PC-9 (cell line): ENCODE data around the gene HPN. TPM values are rescaled to one million over a fixed set of nuclear protein-coding genes. Genes with fewer than 3 reads are reported as not detected.

Source experiments
- BruUV-seq: library from RNA; stranded (reverse); fragments of 400-500 nt; replicated peaks from 2 replicates; lab custom pipeline; 2021; lab: Mats Ljungman, UMichigan
- CTCF ChIA-PET: fragments of 300-600 bp; sonication (Branson Sonifier 250); formaldehyde crosslinking; loops from one replicate; lab custom pipeline; 2022; ENCODE audit warnings: antibody characterized with exemption; lab: Charles Lee
- POLR2A ChIA-PET: fragments of 300-600 bp; sonication (Branson Sonifier 250); formaldehyde crosslinking; loops from one replicate; lab custom pipeline; 2022; ENCODE audit warnings: antibody characterized with exemption; ENCODE audit not compliant: unreplicated experiment; lab: Charles Lee
- DNase-seq, 2 experiments: peaks; one replicate each; pipeline versions ENCODE4 v3.0.0 to v3.0.0-alpha.2; 2015 to 2022; ENCODE audit warnings: mixed read lengths in 1 of 2
- H2AFZ ChIP-seq: fragments of 200-600 bp; sonication (generic); 2 replicates; pipeline ENCODE4 v1.8.1; 2017; ENCODE audit warnings: antibody characterized with exemption
- H3F3A ChIP-seq: fragments of 200-600 bp; sonication (generic); 2 replicates; pipeline ENCODE4 v1.8.1; 2017; ENCODE audit warnings: antibody characterized with exemption, mild to moderate bottlenecking, low read depth; ENCODE audit not compliant: insufficient read depth
- H3K27ac ChIP-seq: fragments of 200-600 bp; sonication (generic); 2 replicates; pipeline ENCODE4 v1.6.1; 2016; ENCODE audit warnings: mixed run types
- H3K27me3 ChIP-seq: fragments of 200-600 bp; sonication (generic); 2 replicates; pipeline ENCODE4 v1.6.1; 2016; ENCODE audit warnings: low read depth, mixed run types; ENCODE audit not compliant: insufficient read depth
- H3K36me3 ChIP-seq: fragments of 200-600 bp; sonication (generic); 2 replicates; pipeline ENCODE4 v1.6.1; 2016; ENCODE audit warnings: low read depth, mixed run types
- H3K4me1 ChIP-seq: fragments of 200-600 bp; sonication (generic); replicated peaks from 2 replicates; pipeline ENCODE4 v1.6.1; 2016; ENCODE audit warnings: mixed run types; ENCODE audit not compliant: insufficient read depth
- H3K4me2 ChIP-seq: fragments of 200-600 bp; sonication (generic); 2 replicates; pipeline ENCODE4 v1.6.1; 2017; ENCODE audit warnings: mixed run types
- H3K4me3 ChIP-seq: fragments of 200-600 bp; sonication (generic); 2 replicates; pipeline ENCODE4 v1.6.1; 2016; ENCODE audit warnings: mixed run types
- H3K79me2 ChIP-seq: fragments of 200-600 bp; sonication (generic); 2 replicates; pipeline ENCODE4 v1.6.1; 2017; ENCODE audit warnings: low read depth, mixed run types
- H3K9me2 ChIP-seq: fragments of 200-600 bp; sonication (generic); 2 replicates; pipeline ENCODE4 v1.8.1; 2017; ENCODE audit warnings: mild to moderate bottlenecking; ENCODE audit not compliant: insufficient read depth
- H3K9me3 ChIP-seq: fragments of 200-600 bp; sonication (generic); 2 replicates; pipeline ENCODE4 v1.8.1; 2016; ENCODE audit warnings: low read depth; ENCODE audit not compliant: insufficient read depth
- H4K20me1 ChIP-seq: fragments of 200-600 bp; sonication (generic); 2 replicates; pipeline ENCODE4 v1.8.1; 2017; ENCODE audit not compliant: insufficient read depth
- EZH2 ChIP-seq: fragments of 200-600 bp; sonication (generic); IDR thresholded peaks from 2 replicates; pipeline ENCODE4 v1.8.0; 2017; ENCODE audit warnings: antibody characterized with exemption, low read depth
- intact Hi-C: fragments of 100-400 bp; cut with micrococcal nuclease; formaldehyde crosslinking; loops from one replicate; pipeline ENCODE4 v1.10.0; 2022; ENCODE audit not compliant: unreplicated experiment
- total RNA-seq: library from RNA; stranded (reverse); gene quantifications from 2 replicates; pipeline ENCODE4 v1.2.3, GENCODE V29; 2021
- TF ChIP-seq, protein P1 (sequence below): fragments of 200-600 bp; sonication (generic); conservative IDR thresholded peaks from 2 replicates; pipeline ENCODE4 v1.6.1; 2017; ENCODE audit warnings: mixed run types, antibody characterized with exemption, mild to moderate bottlenecking, moderate library complexity

Gene HPN
- total RNA-seq, 1 experiment from 2014 or later = 12.3 TPM

DNA sequence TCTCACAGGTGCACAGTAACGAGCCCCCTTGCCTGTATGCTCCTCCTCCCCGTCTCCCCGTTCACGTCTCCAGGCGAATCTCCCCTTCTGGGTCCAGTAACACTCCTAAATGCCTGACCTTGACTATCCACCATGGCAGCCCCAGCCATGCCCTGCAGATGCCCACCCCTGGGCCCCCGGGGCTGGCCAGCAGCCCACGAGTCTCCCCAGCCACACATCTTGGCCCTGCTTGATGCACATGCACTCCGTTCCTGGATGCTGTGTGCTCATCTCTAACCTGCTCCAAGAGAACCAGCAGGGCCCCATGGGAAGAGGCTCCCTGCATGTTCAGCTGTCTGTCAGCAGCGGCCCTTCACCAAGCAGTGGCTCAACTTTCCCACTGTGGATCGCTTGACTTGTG, 32.0 kb downstream of the HPN start:
- BruUV-seq = no TSS peak
- TF ChIP-seq, protein P1, sequence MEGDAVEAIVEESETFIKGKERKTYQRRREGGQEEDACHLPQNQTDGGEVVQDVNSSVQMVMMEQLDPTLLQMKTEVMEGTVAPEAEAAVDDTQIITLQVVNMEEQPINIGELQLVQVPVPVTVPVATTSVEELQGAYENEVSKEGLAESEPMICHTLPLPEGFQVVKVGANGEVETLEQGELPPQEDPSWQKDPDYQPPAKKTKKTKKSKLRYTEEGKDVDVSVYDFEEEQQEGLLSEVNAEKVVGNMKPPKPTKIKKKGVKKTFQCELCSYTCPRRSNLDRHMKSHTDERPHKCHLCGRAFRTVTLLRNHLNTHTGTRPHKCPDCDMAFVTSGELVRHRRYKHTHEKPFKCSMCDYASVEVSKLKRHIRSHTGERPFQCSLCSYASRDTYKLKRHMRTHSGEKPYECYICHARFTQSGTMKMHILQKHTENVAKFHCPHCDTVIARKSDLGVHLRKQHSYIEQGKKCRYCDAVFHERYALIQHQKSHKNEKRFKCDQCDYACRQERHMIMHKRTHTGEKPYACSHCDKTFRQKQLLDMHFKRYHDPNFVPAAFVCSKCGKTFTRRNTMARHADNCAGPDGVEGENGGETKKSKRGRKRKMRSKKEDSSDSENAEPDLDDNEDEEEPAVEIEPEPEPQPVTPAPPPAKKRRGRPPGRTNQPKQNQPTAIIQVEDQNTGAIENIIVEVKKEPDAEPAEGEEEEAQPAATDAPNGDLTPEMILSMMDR = no peak
- no peak for TF ChIP-seq EZH2
- Histone ChIP-seq H3K4me1 (peaks cover 12% of the 10 kb centered on the region), H3K9me2 (no peaks in the 10 kb centered on the region), H3K27ac (no peak overlapping the region), H3F3A (no peaks in the 10 kb centered on the region; the same call in 1 of the 2 replicates), H3K79me2 (no peaks in the 10 kb centered on the region), H3K27me3 (peaks cover 5% of the 10 kb centered on the region; the same call in 1 of the 2 replicates), H2AFZ (no peak overlapping the region), H3K36me3 (no peaks in the 10 kb centered on the region), H3K4me3 (no peak overlapping the region), H4K20me1 (no peaks in the 10 kb centered on the region), H3K9me3 (no peaks in the 10 kb centered on the region), H3K4me2 (no peak overlapping the region)
- ChIA-PET CTCF (no interaction called here), POLR2A (no interaction called here)
- no peak for DNase-seq
- intact Hi-C loops = no loop called here

DNA sequence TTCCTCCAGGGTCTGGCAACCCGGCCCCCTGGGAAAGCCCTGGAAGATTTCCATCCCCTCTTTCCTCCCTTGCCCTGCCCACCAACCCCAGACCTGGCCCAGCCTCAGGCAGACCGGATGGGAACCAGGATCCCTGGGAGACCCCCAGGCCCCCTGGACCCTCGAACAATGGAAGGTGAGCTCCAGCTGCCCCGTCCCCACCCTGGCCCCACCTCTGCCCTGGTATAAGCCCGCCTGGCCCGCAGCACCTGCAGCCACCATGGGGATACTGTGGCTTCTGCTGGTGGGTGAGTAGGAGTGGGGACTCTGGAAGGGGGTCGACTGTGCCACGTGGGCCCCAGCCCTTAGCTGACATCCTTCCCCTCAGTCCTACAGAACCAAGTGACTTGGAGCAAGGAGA, 32.4 kb downstream of the HPN start:
- ChIA-PET CTCF (no interaction called here), POLR2A (no interaction called here)
- no peaks in the 10 kb centered on the region for H3K9me3 ChIP-seq
- H3K4me1 ChIP-seq = peaks cover 8% of the 10 kb centered on the region
- no peaks in the 10 kb centered on the region for H4K20me1 ChIP-seq
- no TSS peak for BruUV-seq
- no peak overlapping the region for H3K4me3 ChIP-seq
- H3K27ac ChIP-seq = no peak overlapping the region
- H3K4me2 ChIP-seq = no peak overlapping the region
- H2AFZ ChIP-seq = no peak overlapping the region
- intact Hi-C loops = no loop called here
- H3K79me2 ChIP-seq = no peaks in the 10 kb centered on the region
- H3F3A ChIP-seq = no peaks in the 10 kb centered on the region; the same call in 1 of the 2 replicates
- H3K9me2 ChIP-seq = no peaks in the 10 kb centered on the region
- H3K36me3 ChIP-seq = no peaks in the 10 kb centered on the region
- peaks cover 5% of the 10 kb centered on the region; the same call in 1 of the 2 replicates for H3K27me3 ChIP-seq
- no peak for DNase-seq
- TF ChIP-seq, protein P1 = no peak
- no peak for TF ChIP-seq EZH2

DNA sequence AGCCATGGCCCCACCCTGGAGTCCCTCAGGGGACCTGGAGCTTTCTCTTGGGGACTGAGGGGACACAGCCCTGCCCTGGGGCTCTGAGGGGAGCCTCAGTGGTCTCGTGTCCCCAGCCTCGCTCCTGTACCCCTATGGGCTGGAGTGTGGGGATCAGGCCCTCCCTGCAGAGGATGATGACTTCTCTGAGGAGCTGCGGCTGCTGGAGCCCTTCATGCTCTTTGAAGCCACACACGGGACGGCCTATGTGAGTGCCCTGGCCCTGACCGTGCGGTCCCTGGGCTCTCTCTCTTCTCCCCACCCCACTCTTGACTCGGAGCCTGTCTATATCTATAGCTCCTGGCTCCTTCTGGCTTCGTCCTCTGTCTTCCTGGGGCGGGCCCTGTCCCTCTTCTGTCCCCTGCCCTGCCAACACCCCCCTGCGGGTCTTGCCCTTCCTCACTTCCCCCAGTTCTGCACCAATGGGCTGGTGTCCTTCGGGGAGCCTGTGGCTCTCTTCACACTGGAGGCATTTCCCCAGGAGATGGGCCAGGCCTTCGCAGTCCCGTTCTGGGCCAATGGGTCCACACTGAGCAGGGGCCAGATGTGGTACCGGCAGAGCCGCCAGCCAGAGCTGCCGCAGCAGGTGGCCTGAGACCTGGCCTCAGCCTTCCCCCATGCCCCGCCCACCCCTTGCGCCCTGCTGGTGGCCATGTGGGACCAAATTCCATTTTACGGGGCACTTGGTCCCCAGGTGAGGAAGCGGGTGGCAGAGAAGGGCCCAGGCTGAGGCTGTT, 33.1 kb downstream of the HPN start:
- no peak overlapping the region for H2AFZ ChIP-seq
- 0 out of 2 replicates have a peak, but pooled peaks cover 2% of the 10 kb centered on the region for H3K4me1 ChIP-seq
- CTCF ChIA-PET = interaction anchor here (0.5 kb wide), 1 partner anchor 15 kb away, joined by 4 read pairs; no protein-coding TSS in a partner anchor

More for the DNA sequence above, 33.1 kb downstream of the HPN start:
- Histone ChIP-seq H3K27ac (no peak overlapping the region), H3K9me2 (no peaks in the 10 kb centered on the region), H3K9me3 (no peaks in the 10 kb centered on the region), H3K4me2 (no peak overlapping the region), H3K4me3 (no peak overlapping the region), H4K20me1 (no peaks in the 10 kb centered on the region), H3K79me2 (no peaks in the 10 kb centered on the region), H3F3A (no peaks in the 10 kb centered on the region; the same call in 1 of the 2 replicates), H3K36me3 (no peaks in the 10 kb centered on the region), H3K27me3 (peaks cover 5% of the 10 kb centered on the region; the same call in 1 of the 2 replicates)
- POLR2A ChIA-PET = no interaction called here
- TF ChIP-seq EZH2 = no peak
- TF ChIP-seq, protein P1 = no peak
- DNase-seq = no peak
- BruUV-seq = no TSS peak
- intact Hi-C loops = no loop called here
